GM21526 (cell line): ENCODE data around the gene NPHP3.
"Not testable (repeated sequence)": the region's sequence is repeated elsewhere in the genome, so short reads cannot be mapped to it uniquely, and the experiment has no call there.

Experiments
- ATAC-seq: cut with Tn5 transposase; IDR thresholded peaks from one replicate; pipeline ENCODE4 v1.9.1; 2021; ENCODE audit warnings: moderate library complexity; ENCODE audit not compliant: unreplicated experiment, low FRiP score

NPHP3 gene

GRCh38 chr3:132722165-132723023, at the start of gene NPHP3:
Gene NPHP3 (minus strand): TSS chr3:132722409. CDS start chr3:132722355, 54 bp downstream.
- peak; percentile 74 for ATAC-seq

GRCh38 chr3:132758740-132759139, 36.5 kb upstream of the NPHP3 start:
- no peak for ATAC-seq

GRCh38 chr3:132756108-132756650, 34.0 kb upstream of the NPHP3 start:
- ATAC-seq: no peak

GRCh38 chr3:132753946-132754345, 31.7 kb upstream of the NPHP3 start:
- ATAC-seq: no peak

- ATAC-seq: no peak
Measured at GRCh38 chr3:132749786-132750185, 27.6 kb upstream of the NPHP3 start.

GRCh38 chr3:132746720-132747119, 24.5 kb upstream of the NPHP3 start:
- ATAC-seq: not testable (repeated sequence)

GRCh38 chr3:132738314-132738713, 16.1 kb upstream of the NPHP3 start:
- ATAC-seq: no peak

- no peak for ATAC-seq
Measured at GRCh38 chr3:132735589-132735988, 13.4 kb upstream of the NPHP3 start.

GRCh38 chr3:132730891-132731580, 8.8 kb upstream of the NPHP3 start:
- ATAC-seq: no peak

GRCh38 chr3:132726341-132726823, 4.2 kb upstream of the NPHP3 start:
- ATAC-seq: no peak

- ATAC-seq: no peak
Measured at GRCh38 chr3:132723024-132723950, 1.1 kb upstream of the NPHP3 start.

- ATAC-seq: no peak
Measured at GRCh38 chr3:132721479-132722164, 587 bp downstream of the NPHP3 start.

- ATAC-seq: no peak
Measured at GRCh38 chr3:132720228-132720627, 2.0 kb downstream of the NPHP3 start.

GRCh38 chr3:132716372-132716771, 5.8 kb downstream of the NPHP3 start:
- ATAC-seq: no peak

GRCh38 chr3:132713977-132714727, 8.1 kb downstream of the NPHP3 start:
- no peak for ATAC-seq

GRCh38 chr3:132710311-132710710, 11.9 kb downstream of the NPHP3 start:
- no peak for ATAC-seq

GRCh38 chr3:132709761-132710160, 12.4 kb downstream of the NPHP3 start:
- no peak for ATAC-seq

- no peak for ATAC-seq
Measured at GRCh38 chr3:132703733-132704132, 18.5 kb downstream of the NPHP3 start.

GRCh38 chr3:132695422-132695821, 26.8 kb downstream of the NPHP3 start:
- ATAC-seq: no peak
